Measurements from ENCODE around the gene COL12A1.

COL12A1 gene

DNA sequence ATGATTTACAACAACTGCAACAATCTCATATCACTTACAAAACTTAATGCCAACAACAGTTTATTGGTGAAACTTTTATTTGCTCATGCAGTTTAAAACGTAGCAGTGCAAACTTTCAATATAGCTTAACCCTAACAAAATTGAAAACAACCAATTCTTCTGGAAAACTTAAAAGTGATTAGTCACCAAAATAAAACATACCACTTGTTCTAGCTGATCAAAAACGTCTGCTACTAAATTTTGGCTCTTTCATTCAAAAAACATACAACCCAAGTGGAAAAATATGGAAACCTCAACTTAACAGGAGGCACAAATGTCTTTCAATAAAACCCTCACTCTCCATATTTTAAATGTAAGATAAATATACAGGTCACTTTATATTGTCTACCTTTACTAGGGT, 39.6 kb downstream of the COL12A1 start:
- no peak overlapping the region for H4K8ac ChIP-seq (ENCODE audit: low read length)
- H3K4me2 ChIP-seq (ENCODE audit: low read length, poor library complexity, severe bottlenecking) = no peak overlapping the region
- no peak overlapping the region for H3K4ac ChIP-seq (ENCODE audit: low read depth in 1 of 2, low read length in 2 of 2)
- no peaks in the 10 kb centered on the region for H3K27me3 ChIP-seq (ENCODE audit: control insufficient read depth in 1 of 2, insufficient read depth in 1 of 2, low read length in 2 of 2)
- no peak overlapping the region for H3K23ac ChIP-seq (ENCODE audit: low read length in 2 of 2)
- H3K27ac ChIP-seq (ENCODE audit: low read length, poor library complexity, severe bottlenecking) = no peak overlapping the region
- no peak overlapping the region for H2BK5ac ChIP-seq (ENCODE audit: low read depth, low read length, poor library complexity, severe bottlenecking)
- no peak overlapping the region for H2BK120ac ChIP-seq (ENCODE audit: low read depth, low read length)
- no peak overlapping the region for H3K18ac ChIP-seq (ENCODE audit: low read depth in 1 of 2, low read length in 2 of 2)
- no peak overlapping the region for H2AFZ ChIP-seq (ENCODE audit: low read depth, low read length)
- no peak for DNase-seq
- no peak overlapping the region for H3K4me3 ChIP-seq (ENCODE audit: insufficient read depth in 1 of 2, low read depth in 1 of 2, low read length in 2 of 2)
- peaks cover 0 to 27% of the 10 kb centered on the region in 2 experiments for H3K36me3 ChIP-seq (ENCODE audit: control insufficient read depth in 1 of 2, insufficient read depth in 2 of 2, low read depth in 1 of 2, low read length in 2 of 2)
- 80% methylated on average over 2 of the region's 2 CpGs for WGBS
- H2BK15ac ChIP-seq (ENCODE audit: low read depth, poor library complexity, severe bottlenecking) = no peak overlapping the region
- no peak overlapping the region for H4K91ac ChIP-seq (ENCODE audit: low read length)
- H3K9me3 ChIP-seq (ENCODE audit: control insufficient read depth, low read length) = no peaks in the 10 kb centered on the region
- H3K79me1 ChIP-seq (replicated peaks; ENCODE audit: low read length, poor library complexity, severe bottlenecking) = peaks cover 10% of the 10 kb centered on the region
- H2BK12ac ChIP-seq (ENCODE audit: low read length in 2 of 2) = no peak overlapping the region
- no peaks in the 10 kb centered on the region for H3K4me1 ChIP-seq (ENCODE audit: control insufficient read depth, insufficient read depth, low read depth, low read length)
- no peak overlapping the region for H3K14ac ChIP-seq (ENCODE audit: low read length in 2 of 2)
- H3K9ac ChIP-seq (ENCODE audit: low read length) = peak overlapping the region; percentile 2
- H2AK5ac ChIP-seq (ENCODE audit: low read length, severe bottlenecking) = no peak overlapping the region

DNA sequence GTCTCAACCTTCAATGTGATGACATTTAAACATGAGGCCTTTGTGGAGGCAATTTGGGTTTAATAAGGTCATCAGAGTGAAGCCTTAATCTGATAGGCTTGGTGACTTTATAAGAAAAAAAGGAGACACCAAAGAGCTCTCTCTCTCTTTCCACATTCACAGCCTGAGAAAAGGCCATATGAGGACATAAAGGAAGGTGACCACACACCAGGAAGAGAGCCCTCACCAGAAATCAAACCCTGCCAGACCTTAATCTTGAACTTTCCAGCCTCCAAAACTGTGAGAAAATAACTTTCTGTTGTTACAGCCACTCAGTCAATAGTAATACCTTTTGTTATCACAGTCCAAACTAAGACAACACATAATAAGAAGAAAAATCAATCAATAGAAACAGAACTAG, 47.7 kb downstream of the COL12A1 start:
- no peak overlapping the region for H2BK15ac ChIP-seq (ENCODE audit: low read depth, poor library complexity, severe bottlenecking)

DNA sequence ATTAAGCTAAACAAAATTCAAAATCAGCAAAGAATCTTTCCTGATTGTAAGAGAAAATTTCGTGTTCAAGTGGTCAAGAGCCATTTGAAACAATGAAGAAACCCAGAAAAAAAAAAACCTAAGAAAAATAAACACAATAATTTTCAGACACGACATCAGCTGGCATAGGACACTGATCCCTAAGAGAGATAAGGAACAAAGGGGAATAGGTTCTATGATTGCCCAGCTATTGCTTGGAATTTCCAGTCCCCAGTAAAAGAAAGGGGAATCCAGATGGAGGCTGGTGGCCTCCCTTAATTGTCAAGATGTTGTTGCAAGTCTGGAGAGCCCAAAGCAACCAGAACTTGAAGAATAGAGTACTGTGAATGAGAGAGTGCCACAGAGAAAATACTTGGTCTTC, 48.5 kb downstream of the COL12A1 start:
- no peak overlapping the region for H3K4me3 ChIP-seq (ENCODE audit: insufficient read depth in 1 of 2, low read depth in 1 of 2, low read length in 2 of 2)
- H4K91ac ChIP-seq (ENCODE audit: low read length) = no peak overlapping the region
- H3K9ac ChIP-seq (ENCODE audit: low read length) = no peak overlapping the region
- no peak overlapping the region for H3K18ac ChIP-seq (ENCODE audit: low read depth in 1 of 2, low read length in 2 of 2)
- no peaks in the 10 kb centered on the region for H3K9me3 ChIP-seq (ENCODE audit: control insufficient read depth, low read length)
- no peak overlapping the region for H3K14ac ChIP-seq (ENCODE audit: low read length in 2 of 2)
- H3K79me1 ChIP-seq (replicated peaks; ENCODE audit: low read length, poor library complexity, severe bottlenecking) = peaks cover 20% of the 10 kb centered on the region
- H2BK120ac ChIP-seq (ENCODE audit: low read depth, low read length) = no peak overlapping the region
- H3K4me2 ChIP-seq (ENCODE audit: low read length, poor library complexity, severe bottlenecking) = no peak overlapping the region
- peaks cover 6 to 28% of the 10 kb centered on the region in 2 experiments for H3K36me3 ChIP-seq (ENCODE audit: control insufficient read depth in 1 of 2, insufficient read depth in 2 of 2, low read depth in 1 of 2, low read length in 2 of 2)
- H3K23ac ChIP-seq (ENCODE audit: low read length in 2 of 2) = no peak overlapping the region
- no peak overlapping the region for H2AK5ac ChIP-seq (ENCODE audit: low read length, severe bottlenecking)
- H2AFZ ChIP-seq (ENCODE audit: low read depth, low read length) = no peak overlapping the region
- H3K4me1 ChIP-seq (ENCODE audit: control insufficient read depth, insufficient read depth, low read depth, low read length) = peaks cover 2% of the 10 kb centered on the region
- no peak overlapping the region for H3K4ac ChIP-seq (ENCODE audit: low read depth in 1 of 2, low read length in 2 of 2)
- peak; percentile 46 for DNase-seq
- no peak overlapping the region for H4K8ac ChIP-seq (ENCODE audit: low read length)
- no peak overlapping the region for H2BK12ac ChIP-seq (ENCODE audit: low read length in 2 of 2)
- 72% methylated on average over 2 of the region's 2 CpGs for WGBS
- H3K27ac ChIP-seq (ENCODE audit: low read length, poor library complexity, severe bottlenecking) = no peak overlapping the region
- H2BK15ac ChIP-seq (ENCODE audit: low read depth, poor library complexity, severe bottlenecking) = no peak overlapping the region
- no peak overlapping the region for H2BK5ac ChIP-seq (ENCODE audit: low read depth, low read length, poor library complexity, severe bottlenecking)
- H3K27me3 ChIP-seq (ENCODE audit: control insufficient read depth in 1 of 2, insufficient read depth in 1 of 2, low read length in 2 of 2) = no peaks in the 10 kb centered on the region

More for the DNA sequence above, 47.7 kb downstream of the COL12A1 start:
- H3K9me3 ChIP-seq (ENCODE audit: control insufficient read depth, low read length) = no peaks in the 10 kb centered on the region
- H3K4ac ChIP-seq (ENCODE audit: low read depth in 1 of 2, low read length in 2 of 2) = no peak overlapping the region
- H2AFZ ChIP-seq (ENCODE audit: low read depth, low read length) = no peak overlapping the region
- H4K8ac ChIP-seq (ENCODE audit: low read length) = no peak overlapping the region
- H2BK120ac ChIP-seq (ENCODE audit: low read depth, low read length) = no peak overlapping the region
- no peak overlapping the region for H3K14ac ChIP-seq (ENCODE audit: low read length in 2 of 2)
- peaks cover 18% of the 10 kb centered on the region for H3K79me1 ChIP-seq (replicated peaks; ENCODE audit: low read length, poor library complexity, severe bottlenecking)
- H3K4me1 ChIP-seq (ENCODE audit: control insufficient read depth, insufficient read depth, low read depth, low read length) = peaks cover 2% of the 10 kb centered on the region
- no peak overlapping the region for H3K27ac ChIP-seq (ENCODE audit: low read length, poor library complexity, severe bottlenecking)
- peak overlapping the region; percentile 31 for H2BK5ac ChIP-seq (ENCODE audit: low read depth, low read length, poor library complexity, severe bottlenecking)
- DNase-seq = peak; percentile 40
- no peaks in the 10 kb centered on the region for H3K27me3 ChIP-seq (ENCODE audit: control insufficient read depth in 1 of 2, insufficient read depth in 1 of 2, low read length in 2 of 2)
- H3K4me2 ChIP-seq (ENCODE audit: low read length, poor library complexity, severe bottlenecking) = no peak overlapping the region
- no peak overlapping the region for H2AK5ac ChIP-seq (ENCODE audit: low read length, severe bottlenecking)
- H3K18ac ChIP-seq (ENCODE audit: low read depth in 1 of 2, low read length in 2 of 2) = no peak overlapping the region
- peaks cover 5 to 24% of the 10 kb centered on the region in 2 experiments for H3K36me3 ChIP-seq (ENCODE audit: control insufficient read depth in 1 of 2, insufficient read depth in 2 of 2, low read depth in 1 of 2, low read length in 2 of 2)
- no peak overlapping the region for H2BK12ac ChIP-seq (ENCODE audit: low read length in 2 of 2)
- H3K9ac ChIP-seq (ENCODE audit: low read length) = no peak overlapping the region
- H4K91ac ChIP-seq (ENCODE audit: low read length) = no peak overlapping the region
- no peak overlapping the region for H3K23ac ChIP-seq (ENCODE audit: low read length in 2 of 2)
- no peak overlapping the region for H3K4me3 ChIP-seq (ENCODE audit: insufficient read depth in 1 of 2, low read depth in 1 of 2, low read length in 2 of 2)

DNA sequence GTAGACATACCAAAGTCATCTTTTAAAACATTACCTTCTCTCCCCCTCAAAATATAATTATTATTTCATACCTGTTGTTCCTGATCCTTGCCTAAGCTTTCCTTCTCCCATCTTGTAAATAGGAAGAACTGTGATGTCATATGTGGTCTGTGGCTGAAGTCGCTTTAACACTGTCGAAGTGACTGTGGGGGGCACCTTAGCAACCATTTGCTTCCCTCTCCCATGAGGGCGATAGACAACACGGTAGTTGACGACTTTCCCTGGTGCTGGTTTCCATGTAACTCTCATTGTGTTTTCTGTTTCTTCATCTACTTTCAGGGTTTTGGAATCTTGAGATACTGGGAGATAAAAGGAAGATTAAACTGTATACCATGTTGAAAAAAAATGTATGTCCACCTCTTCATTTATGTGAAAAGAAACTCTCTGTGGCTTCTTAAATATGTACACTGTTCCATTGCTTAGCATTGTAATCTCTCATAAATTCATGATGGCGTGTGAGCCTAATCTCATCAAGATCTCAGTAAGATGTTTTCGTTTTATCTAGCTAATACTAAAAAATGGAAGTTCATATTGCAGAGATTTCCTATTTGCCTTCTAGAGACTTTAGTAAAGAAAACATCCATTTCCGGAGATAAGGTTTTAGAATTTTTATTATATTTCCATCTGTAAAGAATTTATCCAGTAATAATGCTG, 49.5 kb downstream of the COL12A1 start:
- H4K91ac ChIP-seq (ENCODE audit: low read length) = no peak overlapping the region
- no peaks in the 10 kb centered on the region for H3K27me3 ChIP-seq (ENCODE audit: control insufficient read depth in 1 of 2, insufficient read depth in 1 of 2, low read length in 2 of 2)
- H4K8ac ChIP-seq (ENCODE audit: low read length) = no peak overlapping the region
- H3K14ac ChIP-seq (ENCODE audit: low read length in 2 of 2) = no peak overlapping the region
- H2AFZ ChIP-seq (ENCODE audit: low read depth, low read length) = no peak overlapping the region
- peaks cover 2% of the 10 kb centered on the region for H3K4me1 ChIP-seq (ENCODE audit: control insufficient read depth, insufficient read depth, low read depth, low read length)
- H3K79me1 ChIP-seq (replicated peaks; ENCODE audit: low read length, poor library complexity, severe bottlenecking) = peaks cover 21% of the 10 kb centered on the region
- WGBS = 96% methylated on average over 5 of the region's 8 CpGs
- H2BK120ac ChIP-seq (ENCODE audit: low read depth, low read length) = no peak overlapping the region
- no peak overlapping the region for H2BK12ac ChIP-seq (ENCODE audit: low read length in 2 of 2)
- H2AK5ac ChIP-seq (ENCODE audit: low read length, severe bottlenecking) = no peak overlapping the region
- no peak overlapping the region for H3K4me3 ChIP-seq (ENCODE audit: insufficient read depth in 1 of 2, low read depth in 1 of 2, low read length in 2 of 2)
- no peak overlapping the region for H2BK5ac ChIP-seq (ENCODE audit: low read depth, low read length, poor library complexity, severe bottlenecking)
- H3K36me3 ChIP-seq (ENCODE audit: control insufficient read depth in 1 of 2, insufficient read depth in 2 of 2, low read depth in 1 of 2, low read length in 2 of 2) = peaks cover 13 to 37% of the 10 kb centered on the region in 2 experiments
- H3K23ac ChIP-seq (ENCODE audit: low read length in 2 of 2) = no peak overlapping the region
- DNase-seq = no peak
- H3K27ac ChIP-seq (ENCODE audit: low read length, poor library complexity, severe bottlenecking) = no peak overlapping the region
- no peak overlapping the region for H2BK15ac ChIP-seq (ENCODE audit: low read depth, poor library complexity, severe bottlenecking)
- no peak overlapping the region for H3K9ac ChIP-seq (ENCODE audit: low read length)
- no peak overlapping the region for H3K4me2 ChIP-seq (ENCODE audit: low read length, poor library complexity, severe bottlenecking)
- H3K18ac ChIP-seq (ENCODE audit: low read depth in 1 of 2, low read length in 2 of 2) = no peak overlapping the region
- no peak overlapping the region for H3K4ac ChIP-seq (ENCODE audit: low read depth in 1 of 2, low read length in 2 of 2)
- H3K9me3 ChIP-seq (ENCODE audit: control insufficient read depth, low read length) = no peaks in the 10 kb centered on the region

Data from mesenchymal stem cell (in vitro differentiated cells and primary cell).